HL-60 (cell line): ENCODE data around the gene CHDH.

Experiments used
- CTCF ChIP-seq: IDR thresholded peaks from one replicate; pipeline ENCODE4 v1.5.1; 2011; ENCODE audit warnings: low read length, control low read depth, inconsistent platforms; ENCODE audit not compliant: insufficient read depth
- GABPA ChIP-seq: IDR thresholded peaks from 2 replicates; pipeline ENCODE4 v1.6.1; 2012; ENCODE audit warnings: low read depth
- POLR2AphosphoS5 ChIP-seq: IDR thresholded peaks from 2 replicates; pipeline ENCODE4 v1.6.1; 2012; ENCODE audit warnings: low read depth
- REST ChIP-seq: IDR thresholded peaks from 2 replicates; pipeline ENCODE4 v1.6.1; 2012; ENCODE audit warnings: low read depth; ENCODE audit not compliant: insufficient replicate concordance
- SPI1 ChIP-seq: IDR thresholded peaks from 2 replicates; pipeline ENCODE4 v1.6.1; 2012; ENCODE audit warnings: low read depth, mild to moderate bottlenecking, borderline replicate concordance

GRCh38 chr3:53821631-53822121 is 24.5 kb downstream of the CHDH start:
- TF ChIP-seq CTCF: no peak
- TF ChIP-seq SPI1: no peak
- no peak for TF ChIP-seq REST
- TF ChIP-seq POLR2AphosphoS5: no peak
- no peak for TF ChIP-seq GABPA
